Naive B cell (primary cell): ENCODE measurements around the gene CYP3A7. TPM values are rescaled to one million over a fixed set of nuclear protein-coding genes. Genes with fewer than 3 reads are reported as not detected.
"Not testable (repeated sequence)": the region's sequence is repeated elsewhere in the genome, so short reads cannot be mapped to it uniquely, and the experiment has no call there.

Source experiments
- ATAC-seq, 2 donors: fragments of 150-1000 bp; cut with Tn5 transposase; 2 replicates each; pipeline ENCODE4 v1.10.0; 2021; ENCODE audit warnings: low read depth in 2 of 2, mild to moderate bottlenecking in 2 of 2, moderate library complexity in 2 of 2
- DNase-seq: peaks from one replicate; pipeline ENCODE4 v3.0.0; 2022
- H3K27ac Mint-ChIP-seq, 6 donors: one replicate each; pipeline ENCODE4 v1.8.0; 2020 to 2022; ENCODE audit warnings: mild to moderate bottlenecking in 6 of 6, mixed read lengths in 6 of 6, moderate library complexity in 5 of 6, inconsistent platforms in 2 of 6
- H3K27me3 Mint-ChIP-seq, 3 donors: one replicate each; pipeline ENCODE4 v1.8.0; 2021 to 2022; ENCODE audit warnings: mixed read lengths in 3 of 3, mild to moderate bottlenecking in 1 of 3
- H3K36me3 Mint-ChIP-seq, 2 donors: one replicate each; pipeline ENCODE4 v1.8.0; 2020 to 2022; ENCODE audit warnings: mixed read lengths in 2 of 2, inconsistent platforms in 1 of 2, mild to moderate bottlenecking in 1 of 2
- H3K4me1 Mint-ChIP-seq, 3 donors: one replicate each; pipeline ENCODE4 v1.8.0; 2020 to 2022; ENCODE audit warnings: mixed read lengths in 3 of 3, inconsistent platforms in 1 of 3, mild to moderate bottlenecking in 1 of 3, moderate library complexity in 1 of 3
- H3K4me3 Mint-ChIP-seq, 8 donors: one replicate each; pipeline ENCODE4 v1.8.0; 2020 to 2022; ENCODE audit warnings: mild to moderate bottlenecking in 8 of 8, mixed read lengths in 8 of 8, moderate library complexity in 8 of 8, inconsistent platforms in 2 of 8
- H3K9me3 Mint-ChIP-seq, 7 donors: one replicate each; pipeline ENCODE4 v1.8.0; 2020 to 2022; ENCODE audit warnings: mixed read lengths in 7 of 7, mild to moderate bottlenecking in 5 of 7, inconsistent platforms in 2 of 7, moderate library complexity in 1 of 7
- polyA plus RNA-seq, 6 donors: library from polyadenylated mRNA; unstranded; fragments of 300-500 nt; fragmentation: Illumina TruSeq; gene quantifications; one replicate each; pipeline ENCODE4 v1.2.3, GENCODE V29; 2021; ENCODE audit warnings: low read depth in 6 of 6

CYP3A7 gene
- polyA plus RNA-seq, 6 donors from 2014 or later = not detected

DNA sequence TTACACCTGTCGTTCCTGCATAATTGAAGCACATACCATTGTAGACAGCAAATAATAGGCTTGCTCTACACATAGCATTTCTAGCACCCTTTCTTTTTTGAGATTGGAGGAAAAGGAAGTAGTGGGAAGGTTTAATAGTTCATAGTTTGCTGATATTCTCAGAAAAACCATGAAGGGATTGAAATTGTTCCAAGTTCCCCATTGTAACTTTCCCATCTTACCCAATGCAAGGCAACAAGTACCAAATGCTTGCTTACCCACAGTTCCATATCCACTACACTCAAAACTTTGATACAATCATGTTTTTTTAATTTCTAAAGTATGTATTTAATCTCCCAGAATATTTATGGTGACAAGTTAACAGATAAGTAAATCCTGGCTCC lies 69.0 kb downstream of the CYP3A7 start:
- H3K4me3 Mint-ChIP-seq = no peak overlapping the region
- H3K27me3 Mint-ChIP-seq = no peaks in the 10 kb centered on the region
- H3K36me3 Mint-ChIP-seq = peaks cover 6 to 29% of the 10 kb centered on the region in 2 donors
- ATAC-seq = no peak
- H3K9me3 Mint-ChIP-seq = no peaks in the 10 kb centered on the region
- no peaks in the 10 kb centered on the region for H3K4me1 Mint-ChIP-seq
- DNase-seq = no peak
- H3K27ac Mint-ChIP-seq = no peak overlapping the region

DNA sequence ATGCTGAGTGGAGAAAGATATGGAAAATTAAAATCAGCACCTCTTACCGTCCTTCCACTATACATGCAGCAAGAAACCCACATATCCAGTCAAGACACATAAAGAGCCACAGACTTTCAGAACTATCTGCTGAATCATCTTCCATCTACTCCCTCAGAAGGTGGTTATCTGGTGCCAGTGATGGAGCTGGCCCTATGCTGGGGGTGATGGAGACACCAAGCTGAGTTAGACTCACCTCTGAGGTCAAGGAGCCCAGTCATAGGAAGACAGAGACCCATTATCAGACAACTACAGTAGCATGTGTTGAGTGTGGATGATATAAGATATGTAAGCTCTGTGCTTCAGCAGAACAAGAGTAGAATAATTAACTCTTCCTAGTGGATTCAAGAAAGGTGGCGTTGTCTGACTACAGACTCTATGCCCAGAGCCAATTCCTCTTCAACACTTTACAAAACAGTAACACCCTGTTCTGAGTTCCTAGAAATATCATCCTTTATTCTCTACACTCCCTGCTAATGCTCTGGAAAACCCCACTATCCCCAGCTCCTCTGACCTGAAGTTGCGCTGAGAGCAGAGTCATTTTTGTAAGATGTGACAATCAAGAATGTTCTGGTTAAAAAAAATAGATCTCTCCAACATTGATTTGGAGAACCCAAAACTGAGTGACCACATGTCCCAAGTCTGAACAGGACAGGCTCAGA lies 69.5 kb downstream of the CYP3A7 start:
- Mint-ChIP-seq H3K27me3 (no peaks in the 10 kb centered on the region), H3K4me1 (no peaks in the 10 kb centered on the region), H3K4me3 (no peak overlapping the region), H3K9me3 (peaks cover 0 to under 1% (median 0%) of the 10 kb centered on the region in 7 donors), H3K27ac (no peak overlapping the region), H3K36me3 (peaks cover 7 to 34% of the 10 kb centered on the region in 2 donors)
- DNase-seq = no peak
- no peak for ATAC-seq

- peaks cover 0 to 15% (median 8%) of the 10 kb centered on the region in 7 donors for H3K9me3 Mint-ChIP-seq
- not testable (repeated sequence) for H3K4me3 Mint-ChIP-seq, DNase-seq, ATAC-seq, H3K4me1 Mint-ChIP-seq, H3K27me3 Mint-ChIP-seq, H3K27ac Mint-ChIP-seq
- H3K36me3 Mint-ChIP-seq = peaks cover 10 to 17% of the 10 kb centered on the region in 2 donors
Observed at GRCh38 chr7:99657879-99658278, 77.1 kb downstream of the CYP3A7 start.

Other genes starting within 250 kb of the CYP3A7 start
- gene ZNF394, start 234.9 kb downstream of the CYP3A7 start, polyA plus RNA-seq = 10 to 100 TPM; 47.3 to 71.6 (median 64.5) TPM
- 1 to 10 TPM; 2.8 to 8.1 (median 4.2) TPM for gene ZKSCAN5, start 230.5 kb downstream of the CYP3A7 start, polyA plus RNA-seq
- gene FAM200A, start 183.1 kb downstream of the CYP3A7 start, polyA plus RNA-seq = 1 to 10 TPM; 3.5 to 6.4 (median 5.3) TPM
- 10 to 100 TPM; 55.4 to 90.0 (median 68.5) TPM for gene ZNF655, start 176.6 kb downstream of the CYP3A7 start, polyA plus RNA-seq
- 1 to 10 TPM in 5 of 6 donors, not detected in 1; 1.1 to 2.7 (median 1.3) TPM for gene TMEM225B, start 136.9 kb downstream of the CYP3A7 start, polyA plus RNA-seq
- 10 to 100 TPM in 5 of 6 donors, 1 to 10 TPM in 1; 8.8 to 19.0 (median 12.1) TPM for gene ZSCAN25, start 118.2 kb downstream of the CYP3A7 start, polyA plus RNA-seq
- gene CYP3A5, start 55.2 kb downstream of the CYP3A7 start, polyA plus RNA-seq = under 1 TPM in 2 of 6 donors, not detected in 4; 0.40 to 0.52 TPM
- gene CYP3A4, start 49.0 kb upstream of the CYP3A7 start, polyA plus RNA-seq = not detected
- not detected for gene CYP3A43, start 92.8 kb upstream of the CYP3A7 start, polyA plus RNA-seq
- gene OR2AE1, start 141.8 kb upstream of the CYP3A7 start, polyA plus RNA-seq = not detected
- 10 to 100 TPM; 12.6 to 39.2 (median 23.1) TPM for gene TRIM4, start 184.3 kb upstream of the CYP3A7 start, polyA plus RNA-seq
- not detected for gene GJC3, start 194.4 kb upstream of the CYP3A7 start, polyA plus RNA-seq
- not detected for gene AZGP1, start 240.8 kb upstream of the CYP3A7 start, polyA plus RNA-seq